HCT116 (cell line): Measurements from ENCODE around the gene RAB3C. TPM values are rescaled to one million over a fixed set of nuclear protein-coding genes. Genes with fewer than 3 reads are reported as not detected.

Experiments
- ATAC-seq: fragments of 200-7000 bp; cut with Tn5 transposase; 2 replicates; pipeline ENCODE4 v1.9.1; 2020; ENCODE audit warnings: mild to moderate bottlenecking, moderate library complexity
- BruUV-seq: library from RNA; stranded (reverse); fragments of 400-500 nt; replicated peaks from 2 replicates; lab custom pipeline; 2021; lab: Mats Ljungman, UMichigan
- CTCF ChIA-PET: fragments of 300-600 bp; sonication (Branson Sonifier 250); formaldehyde crosslinking; loops from one replicate; lab custom pipeline; 2021; ENCODE audit warnings: antibody characterized with exemption; lab: Charles Lee
- POLR2A ChIA-PET: fragments of 300-600, 350-600 bp; sonication (Branson Sonifier 250); formaldehyde crosslinking; loops from one replicate; lab custom pipeline; 2021; ENCODE audit warnings: antibody characterized with exemption; lab: Charles Lee
- RAD21 ChIA-PET, 2 experiments: fragments of 300-600 bp; sonication (Branson Sonifier 250); formaldehyde crosslinking; loops; one replicate each; lab custom pipeline; 2023; ENCODE audit warnings: low total read pairs in 2 of 2; ENCODE audit not compliant: uncharacterized antibody in 2 of 2, unreplicated experiment in 2 of 2, low non-redundant PET in 1 of 2; lab: Charles Lee
- DNase-seq: peaks from one replicate; pipeline ENCODE4 v3.0.0-alpha.2; 2010; ENCODE audit warnings: low read depth, low spot score
- H2AFZ ChIP-seq: fragments of 200-600 bp; shearing (Covaris generic), sonication (generic); 2 replicates; pipeline ENCODE4 v1.6.1; 2017; ENCODE audit warnings: low read depth, mixed run types, mixed read lengths, antibody characterized with exemption, low read length; ENCODE audit not compliant: poor library complexity, severe bottlenecking
- H3K27ac ChIP-seq: 2 replicates; pipeline ENCODE4 v1.5.1; 2012; ENCODE audit warnings: low read depth, low read length
- H3K27me3 ChIP-seq: fragments of 200-600 bp; sonication (generic); 2 replicates; pipeline ENCODE4 v1.6.1; 2016; ENCODE audit warnings: mixed run types, low read length, mixed read lengths; ENCODE audit not compliant: insufficient read depth
- H3K36me3 ChIP-seq, 2 experiments: fragments of 200-500 bp in 1 of 2; fragments of 200-600 bp in 1 of 2; sonication (Bioruptor generic) in 1 of 2; sonication (generic) in 1 of 2; 2 replicates each; pipeline versions ENCODE4 v1.5.1 to v1.6.1; 2014 to 2016; ENCODE audit warnings: low read length in 2 of 2, inconsistent platforms in 1 of 2, mixed read lengths in 1 of 2, mixed run types in 1 of 2; ENCODE audit not compliant: insufficient read depth in 2 of 2, control insufficient read depth in 1 of 2
- H3K4me1 ChIP-seq, 2 experiments: fragments of 200-600 bp in 1 of 2; sonication (generic) in 1 of 2; 2 replicates each; pipeline versions ENCODE4 v1.5.1 to v1.6.1; 2012 to 2017; ENCODE audit warnings: low read length in 2 of 2, inconsistent platforms in 1 of 2, mild to moderate bottlenecking in 1 of 2, mixed read lengths in 1 of 2, mixed run types in 1 of 2, moderate library complexity in 1 of 2; ENCODE audit not compliant: insufficient read depth in 2 of 2, control insufficient read depth in 1 of 2
- H3K4me2 ChIP-seq: fragments of 200-600 bp; sonication (generic); 2 replicates; pipeline ENCODE4 v1.6.1; 2017; ENCODE audit warnings: mixed run types, low read length, mixed read lengths
- H3K4me3 ChIP-seq, 2 experiments: fragments of 200-600 bp in 1 of 2; sonication (generic) in 1 of 2; replicated peaks in 1 of 2; 2 replicates each; pipeline ENCODE4 v1.5.1; 2011 to 2016; ENCODE audit warnings: low read length in 2 of 2, control low read depth in 1 of 2, low read depth in 1 of 2, mild to moderate bottlenecking in 1 of 2, mixed read lengths in 1 of 2, mixed run types in 1 of 2
- H3K79me2 ChIP-seq: fragments of 200-600 bp; sonication (generic); 2 replicates; pipeline ENCODE4 v1.6.1; 2017; ENCODE audit warnings: mild to moderate bottlenecking, mixed run types, low read length, moderate library complexity, mixed read lengths; ENCODE audit not compliant: insufficient read depth
- H3K9ac ChIP-seq: fragments of 200-600 bp; sonication (generic); 2 replicates; pipeline ENCODE4 v1.6.1; 2016; ENCODE audit warnings: low read length, mixed read lengths
- H3K9me2 ChIP-seq: fragments of 200-600 bp; sonication (generic), shearing (Covaris generic); 2 replicates; pipeline ENCODE4 v1.6.1; 2017; ENCODE audit warnings: mixed run types, mild to moderate bottlenecking, moderate library complexity; ENCODE audit not compliant: insufficient read depth
- H3K9me3 ChIP-seq, 2 experiments: fragments of 200-500 bp in 1 of 2; fragments of 200-600 bp in 1 of 2; sonication (Bioruptor generic) in 1 of 2; sonication (generic) in 1 of 2; 2 replicates each; pipeline ENCODE4 v1.6.1; 2014 to 2017; ENCODE audit warnings: low read length in 2 of 2, mixed read lengths in 2 of 2, inconsistent platforms in 1 of 2, low read depth in 1 of 2, mild to moderate bottlenecking in 1 of 2, mixed run types in 1 of 2, moderate library complexity in 1 of 2; ENCODE audit not compliant: control insufficient read depth in 1 of 2, insufficient read depth in 1 of 2
- H4K20me1 ChIP-seq: fragments of 200-600 bp; sonication (generic), shearing (Covaris generic); 2 replicates; pipeline ENCODE4 v1.6.1; 2017; ENCODE audit warnings: mixed run types, mild to moderate bottlenecking, moderate library complexity; ENCODE audit not compliant: insufficient read depth
- CBX3 ChIP-seq: IDR thresholded peaks from 2 replicates; pipeline ENCODE4 v1.6.1; 2012; ENCODE audit warnings: low read depth
- EGR1 ChIP-seq: IDR thresholded peaks from 2 replicates; pipeline ENCODE4 v1.6.1; 2012; ENCODE audit warnings: low read depth
- EZH2 ChIP-seq: fragments of 200-600 bp; sonication (generic); IDR thresholded peaks from 2 replicates; pipeline ENCODE4 v1.6.1; 2017; ENCODE audit warnings: antibody characterized with exemption, mixed run types
- RAD21 ChIP-seq: IDR thresholded peaks from 2 replicates; pipeline ENCODE4 v1.6.1; 2012; ENCODE audit warnings: low read depth, mild to moderate bottlenecking
- ZFX ChIP-seq: fragments of 450-650 bp; IDR thresholded peaks from 2 replicates; pipeline ENCODE4 v1.6.1; 2017
- intact Hi-C: fragments of 100-400 bp; cut with micrococcal nuclease; formaldehyde crosslinking; loops from 2 replicates; pipeline ENCODE4 v1.10.0; 2022
- total RNA-seq: library from RNA; stranded (reverse); gene quantifications from one replicate; pipeline ENCODE4 v1.2.1, GENCODE V29; 2021; ENCODE audit not compliant: unreplicated experiment
- TF ChIP-seq, protein P1 (sequence below): IDR thresholded peaks from 2 replicates; pipeline ENCODE4 v1.6.1; 2011; ENCODE audit warnings: mild to moderate bottlenecking, low read length, moderate library complexity; ENCODE audit not compliant: insufficient replicate concordance; ENCODE audit errors: extremely low read depth
- TF ChIP-seq, protein P2 (sequence below): IDR thresholded peaks from 2 replicates; pipeline ENCODE4 v1.6.1; 2012; ENCODE audit warnings: low read depth
- TF ChIP-seq, protein P3 (sequence below): IDR thresholded peaks from 2 replicates; pipeline ENCODE4 v1.6.1; 2012

The RAB3C gene
- total RNA-seq, 1 experiment from 2014 or later: not detected

DNA sequence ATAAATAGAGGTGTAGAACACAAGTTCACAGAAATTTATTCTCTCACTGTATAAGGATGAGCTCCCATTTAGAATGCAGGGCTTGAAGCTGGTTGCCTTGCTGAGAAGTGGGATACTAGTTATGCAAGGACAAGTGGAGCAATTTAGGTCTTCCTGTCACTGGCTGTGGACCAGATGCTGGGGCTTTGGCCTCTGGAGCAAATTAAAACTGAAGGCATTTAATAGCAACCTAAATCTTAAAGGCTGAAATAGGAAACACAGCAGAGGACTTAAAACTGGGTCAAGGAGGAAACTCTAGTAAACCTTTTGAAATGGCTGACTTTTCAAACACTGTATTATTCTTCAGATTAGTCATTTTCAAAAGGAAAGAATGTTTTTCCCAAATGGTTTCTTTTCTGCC lies 319.4 kb downstream of the RAB3C start:
- TF ChIP-seq CBX3 (no peak), RAD21 (no peak), EZH2 (no peak), ZFX (no peak), EGR1 (no peak)
- TF ChIP-seq, protein P1, sequence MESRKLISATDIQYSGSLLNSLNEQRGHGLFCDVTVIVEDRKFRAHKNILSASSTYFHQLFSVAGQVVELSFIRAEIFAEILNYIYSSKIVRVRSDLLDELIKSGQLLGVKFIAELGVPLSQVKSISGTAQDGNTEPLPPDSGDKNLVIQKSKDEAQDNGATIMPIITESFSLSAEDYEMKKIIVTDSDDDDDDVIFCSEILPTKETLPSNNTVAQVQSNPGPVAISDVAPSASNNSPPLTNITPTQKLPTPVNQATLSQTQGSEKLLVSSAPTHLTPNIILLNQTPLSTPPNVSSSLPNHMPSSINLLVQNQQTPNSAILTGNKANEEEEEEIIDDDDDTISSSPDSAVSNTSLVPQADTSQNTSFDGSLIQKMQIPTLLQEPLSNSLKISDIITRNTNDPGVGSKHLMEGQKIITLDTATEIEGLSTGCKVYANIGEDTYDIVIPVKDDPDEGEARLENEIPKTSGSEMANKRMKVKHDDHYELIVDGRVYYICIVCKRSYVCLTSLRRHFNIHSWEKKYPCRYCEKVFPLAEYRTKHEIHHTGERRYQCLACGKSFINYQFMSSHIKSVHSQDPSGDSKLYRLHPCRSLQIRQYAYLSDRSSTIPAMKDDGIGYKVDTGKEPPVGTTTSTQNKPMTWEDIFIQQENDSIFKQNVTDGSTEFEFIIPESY: no peak
- TF ChIP-seq, protein P2, sequence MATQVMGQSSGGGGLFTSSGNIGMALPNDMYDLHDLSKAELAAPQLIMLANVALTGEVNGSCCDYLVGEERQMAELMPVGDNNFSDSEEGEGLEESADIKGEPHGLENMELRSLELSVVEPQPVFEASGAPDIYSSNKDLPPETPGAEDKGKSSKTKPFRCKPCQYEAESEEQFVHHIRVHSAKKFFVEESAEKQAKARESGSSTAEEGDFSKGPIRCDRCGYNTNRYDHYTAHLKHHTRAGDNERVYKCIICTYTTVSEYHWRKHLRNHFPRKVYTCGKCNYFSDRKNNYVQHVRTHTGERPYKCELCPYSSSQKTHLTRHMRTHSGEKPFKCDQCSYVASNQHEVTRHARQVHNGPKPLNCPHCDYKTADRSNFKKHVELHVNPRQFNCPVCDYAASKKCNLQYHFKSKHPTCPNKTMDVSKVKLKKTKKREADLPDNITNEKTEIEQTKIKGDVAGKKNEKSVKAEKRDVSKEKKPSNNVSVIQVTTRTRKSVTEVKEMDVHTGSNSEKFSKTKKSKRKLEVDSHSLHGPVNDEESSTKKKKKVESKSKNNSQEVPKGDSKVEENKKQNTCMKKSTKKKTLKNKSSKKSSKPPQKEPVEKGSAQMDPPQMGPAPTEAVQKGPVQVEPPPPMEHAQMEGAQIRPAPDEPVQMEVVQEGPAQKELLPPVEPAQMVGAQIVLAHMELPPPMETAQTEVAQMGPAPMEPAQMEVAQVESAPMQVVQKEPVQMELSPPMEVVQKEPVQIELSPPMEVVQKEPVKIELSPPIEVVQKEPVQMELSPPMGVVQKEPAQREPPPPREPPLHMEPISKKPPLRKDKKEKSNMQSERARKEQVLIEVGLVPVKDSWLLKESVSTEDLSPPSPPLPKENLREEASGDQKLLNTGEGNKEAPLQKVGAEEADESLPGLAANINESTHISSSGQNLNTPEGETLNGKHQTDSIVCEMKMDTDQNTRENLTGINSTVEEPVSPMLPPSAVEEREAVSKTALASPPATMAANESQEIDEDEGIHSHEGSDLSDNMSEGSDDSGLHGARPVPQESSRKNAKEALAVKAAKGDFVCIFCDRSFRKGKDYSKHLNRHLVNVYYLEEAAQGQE: no peak
- TF ChIP-seq, protein P3, sequence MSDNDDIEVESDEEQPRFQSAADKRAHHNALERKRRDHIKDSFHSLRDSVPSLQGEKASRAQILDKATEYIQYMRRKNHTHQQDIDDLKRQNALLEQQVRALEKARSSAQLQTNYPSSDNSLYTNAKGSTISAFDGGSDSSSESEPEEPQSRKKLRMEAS: no peak
- Histone ChIP-seq H3K4me3 (no peak overlapping the region), H3K27me3 (no peaks in the 10 kb centered on the region), H2AFZ (no peak overlapping the region), H3K36me3 (no peaks in the 10 kb centered on the region), H3K9ac (no peak overlapping the region), H4K20me1 (no peaks in the 10 kb centered on the region), H3K27ac (no peak overlapping the region), H3K79me2 (no peaks in the 10 kb centered on the region), H3K9me3 (no peaks in the 10 kb centered on the region), H3K9me2 (no peaks in the 10 kb centered on the region), H3K4me1 (no peaks in the 10 kb centered on the region), H3K4me2 (no peak overlapping the region)
- no TSS peak for BruUV-seq
- ATAC-seq (no peak), DNase-seq (no peak)
- ChIA-PET RAD21 (no interaction called here), POLR2A (no interaction called here), CTCF (interaction anchor here (1.2 kb wide), 1 partner anchor 16 kb away, joined by 3 read pairs; no protein-coding TSS in a partner anchor)
- intact Hi-C loops: no loop called here
